B cell (primary cell): Measurements from ENCODE around the gene TRIM29.

Experiments used
- EZH2 ChIP-seq: IDR thresholded peaks from 2 replicates; pipeline ENCODE4 v1.6.1; 2012; ENCODE audit warnings: borderline replicate concordance, low read depth, mild to moderate bottlenecking, moderate library complexity, low read length; ENCODE audit not compliant: insufficient read depth, poor library complexity, severe bottlenecking
- TF ChIP-seq, protein P1 (sequence below): fragments of 200-600 bp; IDR thresholded peaks from one replicate; pipeline ENCODE4 v1.8.0; 2022; ENCODE audit warnings: antibody characterized with exemption, mild to moderate bottlenecking

DNA sequence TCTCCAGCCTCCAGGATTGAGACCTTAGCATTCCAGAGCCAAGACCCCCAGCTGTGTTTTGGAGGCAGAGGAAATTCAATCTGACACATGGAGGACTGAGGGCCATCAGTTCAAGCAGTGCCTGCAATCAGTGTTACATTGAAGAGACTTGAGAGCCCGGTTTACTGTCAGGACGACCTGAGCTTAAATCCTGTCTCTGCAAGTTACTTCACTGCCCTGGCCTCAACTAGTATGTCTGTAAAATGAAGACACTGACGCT lies 35.1 kb downstream of the TRIM29 start:
- TF ChIP-seq, protein P1, sequence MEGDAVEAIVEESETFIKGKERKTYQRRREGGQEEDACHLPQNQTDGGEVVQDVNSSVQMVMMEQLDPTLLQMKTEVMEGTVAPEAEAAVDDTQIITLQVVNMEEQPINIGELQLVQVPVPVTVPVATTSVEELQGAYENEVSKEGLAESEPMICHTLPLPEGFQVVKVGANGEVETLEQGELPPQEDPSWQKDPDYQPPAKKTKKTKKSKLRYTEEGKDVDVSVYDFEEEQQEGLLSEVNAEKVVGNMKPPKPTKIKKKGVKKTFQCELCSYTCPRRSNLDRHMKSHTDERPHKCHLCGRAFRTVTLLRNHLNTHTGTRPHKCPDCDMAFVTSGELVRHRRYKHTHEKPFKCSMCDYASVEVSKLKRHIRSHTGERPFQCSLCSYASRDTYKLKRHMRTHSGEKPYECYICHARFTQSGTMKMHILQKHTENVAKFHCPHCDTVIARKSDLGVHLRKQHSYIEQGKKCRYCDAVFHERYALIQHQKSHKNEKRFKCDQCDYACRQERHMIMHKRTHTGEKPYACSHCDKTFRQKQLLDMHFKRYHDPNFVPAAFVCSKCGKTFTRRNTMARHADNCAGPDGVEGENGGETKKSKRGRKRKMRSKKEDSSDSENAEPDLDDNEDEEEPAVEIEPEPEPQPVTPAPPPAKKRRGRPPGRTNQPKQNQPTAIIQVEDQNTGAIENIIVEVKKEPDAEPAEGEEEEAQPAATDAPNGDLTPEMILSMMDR, result no peak
- TF ChIP-seq EZH2, result no peak
